GM19397 (cell line): ENCODE data around the gene KRTAP12-4.
"Not testable (repeated sequence)": the region's sequence is repeated elsewhere in the genome, so short reads cannot be mapped to it uniquely, and the experiment has no call there.

Source experiments
- ATAC-seq: cut with Tn5 transposase; IDR thresholded peaks from one replicate; pipeline ENCODE4 v1.9.1; 2021; ENCODE audit warnings: mild to moderate bottlenecking, moderate library complexity; ENCODE audit not compliant: unreplicated experiment

KRTAP12-4 gene, protein sequence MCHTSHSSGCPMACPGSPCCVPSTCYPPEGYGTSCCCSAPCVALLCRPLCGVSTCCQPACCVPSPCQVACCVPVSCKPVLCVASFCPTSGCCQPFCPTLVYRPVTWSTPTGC

DNA sequence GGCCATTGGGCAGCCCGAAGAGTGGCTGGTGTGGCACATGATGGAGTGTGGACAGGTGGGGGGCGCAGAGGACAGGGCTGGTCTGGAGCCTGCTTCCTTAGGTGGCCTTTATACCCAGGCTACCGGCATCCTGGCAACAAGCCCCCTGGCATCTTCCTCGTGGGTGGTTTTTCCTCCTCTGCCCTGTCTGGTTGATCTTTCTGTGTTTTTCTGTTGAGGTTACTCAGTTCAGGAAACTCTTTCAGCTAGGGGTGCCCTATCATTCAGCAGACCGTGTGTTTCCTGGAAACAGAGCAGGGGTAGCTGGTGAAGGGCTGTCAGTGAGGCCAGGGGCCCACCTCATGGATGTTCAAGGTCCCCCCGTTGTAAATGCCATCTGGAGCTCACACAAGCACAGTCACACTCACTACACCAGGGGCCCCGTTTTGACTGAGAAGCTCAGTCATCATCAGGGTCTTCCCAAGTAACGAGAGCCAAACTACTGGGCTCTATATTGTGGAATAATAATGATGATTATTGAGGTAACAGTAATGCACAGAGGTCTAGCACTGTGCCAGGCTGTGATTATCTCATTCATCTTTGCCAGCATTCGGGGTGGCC, at the start of gene KRTAP12-4:
Gene KRTAP12-4 (minus strand): TSS at position 84 of the 600 bp plus-strand sequence. CDS start 45 bp downstream, at position 39.
- ATAC-seq = no peak

DNA sequence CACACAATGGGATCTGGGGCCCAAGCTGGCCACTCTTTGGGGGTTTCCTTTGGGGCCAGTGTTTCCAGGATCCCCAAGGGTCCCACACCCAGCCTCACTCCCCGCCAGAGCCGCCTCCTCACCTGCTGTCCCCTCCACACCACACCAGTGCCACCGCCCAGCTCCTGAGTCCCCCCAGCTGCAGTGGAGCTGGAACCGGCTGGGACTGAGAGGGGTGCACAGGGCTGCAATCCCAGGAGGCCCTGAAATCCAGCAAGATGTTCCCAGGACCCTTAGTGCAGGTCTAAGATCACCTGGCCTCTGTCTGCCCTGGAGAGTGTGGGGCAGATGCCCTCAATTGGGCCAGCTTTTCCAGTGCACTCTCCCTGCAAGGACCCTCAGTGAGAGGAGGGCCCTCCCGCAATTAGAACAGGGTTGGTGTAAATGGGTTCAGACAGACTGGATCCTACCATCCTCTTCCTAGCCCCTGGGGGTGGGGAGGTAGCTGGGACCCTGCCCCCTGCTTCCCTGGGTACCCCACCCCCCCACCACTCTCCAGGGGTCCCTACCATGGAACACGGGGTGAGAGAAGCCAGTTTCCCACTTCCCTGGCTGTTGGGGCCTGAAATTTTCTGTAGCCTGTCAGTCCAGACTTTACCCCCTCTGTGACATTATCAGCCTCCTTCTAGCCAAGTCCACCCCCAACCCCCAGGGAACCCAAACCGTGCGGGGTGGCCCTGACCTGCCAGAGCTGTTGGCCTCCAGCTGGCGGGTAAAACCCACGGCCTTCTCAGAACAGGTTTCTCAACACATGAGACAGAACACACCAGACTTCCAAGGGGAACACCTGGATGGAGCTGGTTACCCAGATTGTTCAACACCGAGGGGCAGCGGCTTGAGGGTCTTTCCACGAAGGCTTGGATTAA, 49.5 kb upstream of the KRTAP12-4 start:
- no peak for ATAC-seq

DNA sequence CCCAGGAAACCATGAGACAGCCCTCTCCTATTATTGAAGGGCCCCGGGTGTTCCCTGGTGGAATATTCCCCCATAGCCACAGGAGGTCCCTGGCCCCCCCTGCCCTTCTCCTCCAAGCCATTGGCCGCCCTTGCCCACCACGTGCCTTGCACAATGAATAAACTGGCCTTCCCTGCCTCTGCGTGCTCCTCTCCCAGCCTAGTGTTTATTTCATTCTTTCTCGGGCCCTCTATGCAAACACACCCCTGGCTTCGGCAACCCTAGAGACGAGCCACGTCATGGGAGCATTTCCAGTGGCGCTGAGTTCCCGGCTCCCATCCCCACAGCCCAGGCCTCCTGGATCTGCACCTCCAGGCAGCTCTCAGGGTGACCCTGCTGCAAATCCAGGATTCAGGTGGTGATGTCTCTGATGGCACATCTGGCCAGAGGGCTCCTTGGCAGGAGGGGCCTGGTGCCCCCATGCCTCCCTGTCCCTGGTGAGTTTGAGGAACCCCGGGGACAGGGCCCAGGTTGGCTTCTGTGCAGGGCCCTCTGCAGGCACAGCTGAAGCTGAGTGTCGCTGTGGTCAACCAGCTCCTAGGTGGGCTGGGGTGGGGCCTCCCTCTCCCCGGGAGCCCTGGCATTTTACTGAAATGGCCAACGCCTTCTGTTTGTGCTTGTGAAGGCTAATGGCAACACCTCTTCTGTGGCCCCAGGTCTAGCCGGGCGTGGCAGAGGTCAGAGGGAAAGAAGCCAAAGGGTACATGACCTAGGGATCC, 48.7 kb upstream of the KRTAP12-4 start:
- ATAC-seq = no peak

DNA sequence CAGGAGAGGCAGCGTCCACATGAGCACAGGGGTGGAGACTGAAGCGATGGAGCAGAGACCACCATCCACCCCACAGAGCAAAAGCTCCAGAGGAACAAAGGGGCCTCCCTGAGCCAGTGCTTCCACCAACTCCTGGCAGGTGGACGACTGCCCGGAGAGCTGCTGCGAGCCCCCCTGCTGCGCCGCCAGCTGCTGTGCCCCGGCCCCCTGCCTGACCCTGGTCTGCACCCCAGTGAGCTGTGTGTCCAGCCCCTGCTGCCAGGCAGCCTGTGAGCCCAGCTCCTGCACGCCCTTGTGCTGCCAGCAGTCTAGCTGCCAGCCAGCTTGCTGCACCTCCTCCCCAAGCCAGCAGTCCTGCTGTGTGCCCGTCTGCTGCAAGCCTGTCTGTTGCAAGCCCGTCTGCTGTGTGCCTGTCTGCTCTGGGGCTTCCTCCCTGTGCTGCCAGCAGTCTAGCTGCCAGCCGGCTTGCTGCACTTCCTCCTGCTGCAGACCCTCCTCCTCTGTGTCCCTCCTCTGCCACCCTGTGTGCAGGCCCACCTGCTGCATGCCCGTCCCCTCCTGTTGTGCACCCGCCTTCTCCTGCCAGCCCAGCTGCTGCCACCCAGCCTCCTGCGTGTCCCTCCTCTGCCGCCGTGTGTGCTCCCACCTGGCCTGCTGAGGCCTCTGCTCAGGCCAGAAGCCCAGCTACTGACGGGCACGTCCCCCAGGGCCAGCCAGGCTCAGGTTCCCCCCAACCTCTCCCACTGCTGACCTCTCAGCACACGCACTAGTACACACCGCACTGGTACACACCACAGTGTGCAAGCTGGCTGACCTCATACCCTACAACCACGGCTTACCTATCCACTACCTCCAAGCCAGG, 47.9 kb upstream of the KRTAP12-4 start:
- ATAC-seq = no peak

DNA sequence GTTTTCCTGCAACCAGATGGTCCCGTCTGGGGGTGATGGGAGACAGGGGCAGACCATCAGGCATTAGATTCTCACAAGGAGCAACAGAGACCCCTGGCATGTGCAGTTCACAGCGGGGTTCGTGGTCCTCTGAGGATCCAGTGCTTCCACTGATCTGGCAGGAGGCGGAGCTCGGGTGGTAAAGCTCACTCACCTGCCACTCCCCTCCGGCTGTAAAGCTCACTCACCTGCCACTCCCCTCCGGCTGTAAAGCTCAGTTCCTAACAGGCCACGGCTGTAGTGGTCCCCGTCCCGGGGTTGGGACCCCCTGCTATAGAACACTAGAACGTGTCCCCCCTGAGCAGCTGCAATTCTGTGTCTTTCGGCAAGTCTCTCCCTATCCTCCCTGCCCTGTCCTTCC, 47.1 kb upstream of the KRTAP12-4 start:
- no peak for ATAC-seq

DNA sequence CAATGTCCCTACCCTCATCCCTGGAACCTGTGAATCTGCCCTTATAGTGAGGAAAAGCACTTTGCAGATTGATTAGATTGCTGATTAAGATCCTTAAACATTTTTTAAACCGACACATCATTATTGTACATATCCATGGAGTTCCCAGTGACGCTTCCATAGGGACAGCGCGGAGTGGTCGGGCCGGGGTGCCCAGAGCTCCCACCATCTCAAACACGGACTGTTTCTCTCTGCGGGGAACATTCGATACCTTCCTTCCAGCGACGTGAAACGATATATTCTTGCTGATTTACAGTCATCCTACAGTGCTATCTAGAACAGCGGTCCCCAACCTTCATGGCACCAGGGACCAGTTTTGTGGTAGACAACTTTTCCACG, 46.6 kb upstream of the KRTAP12-4 start:
- ATAC-seq = no peak

DNA sequence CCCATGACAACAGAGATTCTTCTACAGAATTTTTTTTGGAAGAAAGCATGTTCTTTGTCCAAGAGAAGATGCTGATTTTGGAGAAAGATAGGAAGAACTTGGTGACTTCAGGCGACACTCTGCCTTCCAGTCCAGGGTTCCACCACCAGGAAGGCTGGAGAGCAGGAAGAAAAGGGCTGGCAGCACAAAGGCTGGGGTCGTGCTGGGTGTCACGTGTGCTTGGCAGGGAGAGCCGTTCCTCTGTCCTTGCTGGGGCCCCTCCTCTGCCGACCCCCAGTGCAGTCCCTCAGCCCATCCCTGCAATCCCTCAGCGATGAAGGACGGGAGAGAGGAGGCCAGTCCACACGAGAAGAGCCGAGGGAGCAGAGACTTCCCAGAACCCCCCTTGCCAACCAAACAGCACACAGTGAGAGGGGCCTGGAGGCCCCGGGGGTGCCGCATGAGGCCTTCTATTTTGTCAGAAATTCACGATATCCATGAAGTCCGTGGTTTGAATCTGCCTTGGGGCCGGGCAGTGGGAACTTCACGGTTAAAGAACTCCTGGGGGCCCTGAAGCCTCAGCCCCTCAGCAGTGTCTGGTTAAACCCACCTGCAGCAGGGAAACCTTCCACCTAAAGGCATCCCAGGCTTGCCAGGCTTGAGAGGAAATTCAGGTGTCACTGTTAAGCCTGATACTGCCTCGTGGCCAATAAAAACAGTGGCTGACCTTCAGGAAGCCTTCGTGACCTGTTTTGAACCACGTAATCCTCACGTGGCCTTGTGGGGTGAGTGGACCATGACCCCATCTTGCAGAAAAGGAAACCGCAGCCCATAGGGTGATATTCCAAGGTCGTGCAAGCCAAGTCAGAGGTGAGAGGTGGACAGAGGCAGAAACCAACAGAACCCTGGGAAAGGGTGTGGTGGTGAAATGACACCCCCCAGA, 45.9 kb upstream of the KRTAP12-4 start:
- no peak for ATAC-seq

DNA sequence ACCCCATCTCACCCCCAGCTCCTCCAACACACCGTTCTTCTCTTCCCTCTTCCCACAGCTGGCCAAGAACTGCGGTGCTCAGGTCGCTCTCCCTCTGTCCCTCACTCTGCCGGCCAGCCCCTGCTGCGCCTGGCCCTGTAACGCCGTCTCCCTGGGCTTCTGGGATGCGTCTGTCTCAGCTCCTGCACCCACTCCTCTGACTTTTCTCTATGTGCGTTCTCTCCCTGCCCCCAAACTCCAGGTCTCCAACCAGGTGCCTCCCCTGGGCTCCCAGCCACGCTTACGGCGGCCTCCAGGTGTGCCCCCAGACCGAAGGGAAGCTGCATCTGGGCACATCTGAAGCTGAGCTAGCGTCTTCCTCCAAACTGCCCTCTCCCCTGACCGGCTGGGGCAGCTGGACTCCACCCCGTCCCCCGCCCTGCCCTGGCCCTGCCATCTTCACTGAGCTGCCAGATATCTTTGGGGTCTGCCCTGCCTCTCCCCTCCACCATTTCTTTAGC, 45.1 kb upstream of the KRTAP12-4 start:
- ATAC-seq = no peak

DNA sequence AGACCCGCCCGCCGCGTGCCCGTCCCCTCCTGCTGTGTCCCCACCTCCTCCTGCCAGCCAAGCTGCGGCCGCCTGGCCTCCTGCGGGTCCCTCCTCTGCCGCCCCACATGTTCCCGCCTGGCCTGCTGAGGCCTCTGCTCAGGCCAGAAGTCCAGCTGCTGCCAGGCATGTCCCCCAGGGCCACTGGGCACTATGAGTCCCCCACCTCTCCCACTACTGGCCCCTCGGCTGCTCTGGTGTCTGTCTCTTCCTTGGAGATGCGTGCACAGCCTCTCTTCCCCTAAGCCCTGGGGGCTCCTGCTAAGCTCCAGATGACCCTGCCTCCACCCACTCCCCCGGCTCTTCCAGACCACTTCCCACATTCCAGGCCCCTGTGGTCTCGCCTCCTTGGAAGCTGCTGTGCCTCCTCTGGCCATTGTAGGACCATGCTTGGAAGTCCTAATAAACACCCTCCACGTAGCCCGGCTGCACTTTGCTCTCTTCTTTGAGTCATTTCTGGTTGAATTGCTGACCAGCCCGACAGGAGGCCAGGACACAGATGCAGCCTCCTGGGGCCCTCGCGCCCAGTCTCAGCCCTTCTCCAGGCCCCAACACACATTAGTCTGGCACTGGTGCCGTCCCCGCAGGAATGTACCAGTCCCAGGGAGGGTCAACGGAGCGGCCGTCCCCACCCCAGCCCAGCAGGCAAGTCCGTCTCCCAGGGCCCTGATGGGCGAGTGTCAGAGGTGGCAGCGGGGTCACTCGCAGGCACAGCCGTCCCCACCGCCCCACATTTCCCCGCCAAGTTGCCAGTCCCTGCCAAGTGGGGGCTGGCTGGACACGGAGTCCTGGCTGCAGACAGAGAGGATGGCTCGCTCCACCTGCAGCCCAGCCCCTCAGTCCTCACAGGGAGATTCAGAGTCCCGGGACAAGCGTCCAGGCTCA, 43.6 kb upstream of the KRTAP12-4 start:
- ATAC-seq = no peak

DNA sequence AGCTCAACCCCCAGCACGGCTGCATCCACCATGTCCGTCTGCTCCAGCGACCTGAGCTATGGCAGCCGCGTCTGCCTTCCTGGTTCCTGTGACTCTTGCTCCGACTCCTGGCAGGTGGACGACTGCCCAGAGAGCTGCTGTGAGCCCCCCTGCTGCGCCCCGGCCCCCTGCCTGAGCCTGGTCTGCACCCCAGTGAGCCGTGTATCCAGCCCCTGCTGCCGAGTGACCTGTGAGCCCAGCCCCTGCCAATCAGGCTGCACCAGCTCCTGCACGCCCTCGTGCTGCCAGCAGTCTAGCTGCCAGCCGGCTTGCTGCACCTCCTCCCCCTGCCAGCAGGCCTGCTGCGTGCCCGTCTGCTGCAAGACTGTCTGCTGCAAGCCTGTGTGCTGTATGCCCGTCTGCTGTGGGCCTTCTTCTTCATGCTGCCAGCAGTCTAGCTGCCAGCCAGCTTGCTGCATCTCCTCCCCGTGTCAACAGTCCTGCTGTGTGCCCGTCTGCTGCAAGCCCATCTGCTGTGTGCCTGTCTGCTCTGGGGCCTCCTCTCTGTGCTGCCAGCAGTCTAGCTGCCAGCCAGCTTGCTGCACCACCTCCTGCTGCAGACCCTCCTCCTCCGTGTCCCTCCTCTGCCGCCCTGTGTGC, 42.8 kb upstream of the KRTAP12-4 start, which contains the start of gene KRTAP10-12:
Gene KRTAP10-12 (plus strand): TSS at position 1 of the 639 bp plus-strand sequence. CDS start 30 bp downstream, at position 31.
- not testable (repeated sequence) for ATAC-seq

DNA sequence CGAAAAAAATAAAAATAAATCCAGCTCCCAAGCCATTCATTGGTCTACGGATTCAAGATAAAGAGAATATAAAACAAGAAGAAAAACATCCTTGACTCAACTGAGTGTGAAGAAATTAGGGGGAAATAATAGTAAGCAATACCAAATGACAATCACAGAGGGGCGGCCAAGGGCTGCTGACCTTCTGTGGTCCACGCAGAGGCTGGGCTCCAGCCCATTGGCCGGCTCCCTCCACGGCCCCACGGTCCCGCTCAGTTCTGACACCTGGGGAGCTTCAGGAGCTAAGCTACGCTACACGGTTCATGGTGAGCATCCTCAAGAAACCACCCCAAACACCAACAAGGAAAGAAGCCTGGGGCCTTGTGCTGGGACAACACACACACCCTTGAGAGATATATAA, 42.1 kb upstream of the KRTAP12-4 start:
- ATAC-seq = no peak

DNA sequence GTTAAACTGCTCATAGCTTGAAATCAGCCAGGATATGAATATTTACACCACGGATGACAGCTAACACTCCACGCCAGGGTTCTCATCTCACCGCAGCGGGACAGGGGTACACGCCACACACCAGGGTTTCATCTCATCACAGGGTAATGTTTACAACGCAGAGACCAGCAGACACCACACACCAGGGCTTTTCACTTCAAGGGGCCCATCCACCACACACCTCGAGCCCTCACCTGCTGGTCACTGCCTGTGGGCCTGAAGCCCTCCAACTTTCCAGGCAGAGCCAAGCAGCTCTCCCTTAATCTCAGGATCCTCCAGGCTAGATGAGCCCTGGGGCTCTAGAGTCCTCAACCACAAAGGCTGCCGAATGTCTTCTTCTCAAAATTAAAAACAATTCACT, 41.2 kb upstream of the KRTAP12-4 start:
- ATAC-seq = no peak

DNA sequence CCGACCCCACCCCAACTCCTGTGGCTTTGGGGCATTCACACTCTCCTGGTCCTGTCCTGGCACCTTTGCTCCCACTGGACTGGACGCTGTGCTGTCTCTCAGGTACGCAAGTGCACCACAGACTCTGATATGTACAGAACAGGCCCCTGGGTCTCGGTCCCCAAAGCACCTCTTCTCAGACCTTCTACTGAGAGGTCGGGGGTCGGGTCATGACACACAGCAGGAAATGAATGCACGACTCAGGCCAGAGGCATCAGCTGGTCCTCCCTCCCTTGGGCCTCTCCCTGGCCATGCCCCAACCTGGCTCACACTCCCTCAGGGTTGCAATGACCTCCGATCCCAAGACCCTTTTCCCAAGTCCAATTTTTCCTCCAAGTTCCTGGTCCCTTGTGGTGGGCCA, 40.7 kb upstream of the KRTAP12-4 start:
- ATAC-seq = no peak

DNA sequence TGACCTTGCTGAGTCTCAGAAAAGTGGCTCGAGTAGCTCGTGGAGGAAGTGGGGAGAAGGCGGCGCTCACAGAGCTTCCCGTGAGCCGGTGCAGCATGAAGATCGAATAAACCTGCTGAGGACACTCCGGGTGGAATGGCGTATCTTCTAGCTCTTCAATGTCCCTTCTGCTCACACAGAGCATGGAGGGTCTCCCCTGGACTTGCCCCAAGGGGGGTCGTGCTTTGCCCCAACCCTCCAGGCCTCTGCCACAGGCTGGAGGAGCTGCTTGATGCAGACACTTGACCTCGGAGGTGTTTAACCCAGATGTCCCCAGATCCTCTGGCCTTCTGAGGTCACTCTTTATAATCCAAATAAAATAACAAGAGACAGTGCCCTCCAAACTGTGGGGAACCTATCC, 40.3 kb upstream of the KRTAP12-4 start:
- ATAC-seq = no peak

DNA sequence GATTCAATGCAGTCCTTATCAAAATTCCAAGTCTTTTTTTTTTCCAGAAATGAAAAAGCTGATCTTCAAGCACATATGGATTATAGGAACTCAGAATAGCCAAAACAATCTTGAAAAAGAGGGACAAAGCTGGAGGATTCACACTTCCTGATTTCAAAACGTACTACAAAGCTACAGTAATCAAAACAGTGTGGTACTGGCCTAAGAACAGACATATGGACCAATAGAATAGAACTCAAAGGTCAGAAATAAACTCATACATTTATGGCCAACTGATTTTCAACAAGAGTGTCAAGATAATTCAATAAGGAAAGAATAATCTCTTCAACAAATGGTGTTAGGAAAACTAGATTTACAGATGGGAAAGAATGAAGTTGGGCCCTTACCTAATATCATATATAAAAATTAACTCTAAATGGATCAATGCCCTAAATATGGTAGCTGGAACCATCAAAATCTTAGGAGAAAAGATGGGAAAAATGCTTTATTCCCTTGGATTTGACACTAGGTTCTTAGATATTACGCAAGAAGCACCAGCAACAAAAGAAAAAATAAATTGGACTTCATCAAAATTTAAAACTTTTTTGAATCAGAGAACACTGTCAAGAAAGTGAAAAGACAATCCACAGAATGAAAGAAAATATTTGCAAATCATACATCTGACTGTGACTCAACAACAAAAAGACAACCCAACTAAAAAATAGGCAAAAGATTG, 38.5 kb upstream of the KRTAP12-4 start:
- ATAC-seq = no peak

DNA sequence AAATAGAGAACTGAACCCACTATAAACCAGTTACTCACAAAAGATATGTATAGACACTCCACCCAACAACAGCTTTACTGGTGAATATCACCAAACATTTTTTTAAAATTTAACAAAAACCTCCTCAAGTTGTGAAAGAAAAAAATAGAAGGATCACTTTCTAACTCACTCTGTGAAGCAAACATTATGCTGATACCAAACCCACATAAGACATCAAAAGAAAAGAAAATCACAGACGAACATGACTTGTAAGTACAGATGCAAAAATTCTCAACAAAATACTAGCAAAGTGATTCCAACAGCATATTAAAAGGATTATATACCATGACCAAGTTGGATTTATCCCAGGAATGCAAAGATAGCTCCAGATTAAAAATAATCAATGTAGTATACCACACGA, 37.2 kb upstream of the KRTAP12-4 start:
- ATAC-seq = no peak

DNA sequence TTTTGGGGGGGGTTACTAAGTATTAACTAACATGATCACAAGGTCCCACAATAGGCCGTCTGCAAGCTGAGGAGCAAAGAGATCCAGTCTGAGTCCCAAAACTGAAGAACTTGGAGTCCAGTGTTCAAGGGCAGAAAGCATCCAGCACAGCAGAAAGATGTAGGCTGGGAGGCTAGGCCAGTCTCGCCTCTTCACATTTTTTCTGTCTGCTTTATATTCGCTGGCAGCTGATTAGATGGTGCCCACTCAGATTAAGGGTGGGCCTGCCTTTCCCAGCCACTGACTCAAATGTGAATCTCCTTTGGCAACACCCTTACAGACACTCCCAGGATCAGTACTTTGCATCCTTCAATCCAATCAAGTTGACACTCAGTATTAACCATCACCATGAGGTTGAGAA, 35.3 kb upstream of the KRTAP12-4 start:
- ATAC-seq = not testable (repeated sequence)
